HepG2 (cell line): ENCODE results near the gene LEFTY2. TPM values are rescaled to one million over a fixed set of nuclear protein-coding genes. Genes with fewer than 3 reads are reported as not detected.

Experiments used
- CBX1 ChIP-seq: IDR thresholded peaks from one replicate; pipeline ENCODE4 v1.6.1; 2016; ENCODE audit warnings: antibody characterized with exemption, low read depth
- ELF1 ChIP-seq: sonication (generic); formaldehyde crosslinking; IDR thresholded peaks from 2 replicates; pipeline ENCODE4 v1.4.0; 2020; ENCODE audit warnings: missing genetic modification reagents
- FOXM1 ChIP-seq: sonication (generic); formaldehyde crosslinking; IDR thresholded peaks from 2 replicates; pipeline ENCODE4 v1.5.0; 2020; ENCODE audit warnings: missing genetic modification reagents
- FOXP1 ChIP-seq, 2 experiments: fragments of 450-650 bp in 1 of 2; IDR thresholded peaks; 2 replicates each; pipeline ENCODE4 v1.6.1; 2017 to 2018; ENCODE audit warnings: antibody characterized with exemption in 1 of 2
- GZF1 ChIP-seq: sonication (generic); formaldehyde crosslinking; IDR thresholded peaks from 2 replicates; pipeline ENCODE4 v1.5.1; 2020; ENCODE audit warnings: mild to moderate bottlenecking, missing genetic modification reagents
- MEIS2 ChIP-seq: sonication (generic); formaldehyde crosslinking; IDR thresholded peaks from 2 replicates; pipeline ENCODE4 v1.9.0; 2021; ENCODE audit warnings: mild to moderate bottlenecking, missing genetic modification reagents
- MIXL1 ChIP-seq: IDR thresholded peaks from 2 replicates; pipeline ENCODE4 v1.6.1; 2016
- TRIM22 ChIP-seq: fragments of 450-650 bp; IDR thresholded peaks from 2 replicates; pipeline ENCODE4 v1.6.1; 2017
- ZEB1 ChIP-seq: IDR thresholded peaks from 2 replicates; pipeline ENCODE4 v1.6.1; 2012; ENCODE audit warnings: mild to moderate bottlenecking, low read depth, inconsistent platforms; ENCODE audit not compliant: insufficient replicate concordance
- ZNF441 ChIP-seq: sonication (generic); formaldehyde crosslinking; IDR thresholded peaks from 2 replicates; pipeline ENCODE4 v1.7.0; 2021; ENCODE audit warnings: missing genetic modification reagents, borderline replicate concordance
- ZNF670 ChIP-seq: sonication (generic); formaldehyde crosslinking; IDR thresholded peaks from 2 replicates; pipeline ENCODE4 v1.8.0; 2022; ENCODE audit warnings: mild to moderate bottlenecking, missing genetic modification reagents, borderline replicate concordance
- ZNF672 ChIP-seq: sonication (generic); formaldehyde crosslinking; IDR thresholded peaks from 2 replicates; pipeline ENCODE4 v1.8.1; 2022; ENCODE audit warnings: missing genetic modification reagents
- ZNF746 ChIP-seq: sonication (generic); formaldehyde crosslinking; IDR thresholded peaks from 2 replicates; pipeline ENCODE4 v1.8.0; 2022; ENCODE audit warnings: mild to moderate bottlenecking, missing genetic modification reagents
- ZNF772 ChIP-seq: sonication (generic); formaldehyde crosslinking; IDR thresholded peaks from 2 replicates; pipeline ENCODE4 v1.5.0; 2020; ENCODE audit warnings: mild to moderate bottlenecking, missing genetic modification reagents
- ZNF782 ChIP-seq: sonication (generic); formaldehyde crosslinking; IDR thresholded peaks from 2 replicates; pipeline ENCODE4 v1.4.0; 2020; ENCODE audit warnings: missing genetic modification reagents, mild to moderate bottlenecking, borderline replicate concordance
- ZXDC ChIP-seq: sonication (generic); formaldehyde crosslinking; IDR thresholded peaks from 2 replicates; pipeline ENCODE4 v1.5.0; 2020; ENCODE audit warnings: mild to moderate bottlenecking, missing genetic modification reagents
- polyA plus RNA-seq, 8 experiments: library from polyadenylated mRNA; depleted of rRNA in 3 of 8; stranded (reverse) in 7 of 8; unstranded in 1 of 8; fragments of >200 nt; fragmentation: Illumina TruSeq in 4 of 8; extraction: Trizol in 4 of 8; gene quantifications; 2 replicates each; pipeline versions ENCODE4 v1.2.1 to v1.2.3, GENCODE V29; 2011 to 2016; ENCODE audit warnings: low read depth in 4 of 8, missing spikeins in 1 of 8, mixed read lengths in 1 of 8; ENCODE audit not compliant: insufficient read depth in 1 of 8
- total RNA-seq, 5 experiments: library from RNA; depleted of rRNA; stranded (reverse); fragments of >200 nt; fragmentation: Illumina TruSeq; extraction: Trizol; gene quantifications; 2 replicates each; pipeline ENCODE4 v1.2.3, GENCODE V29; 2016; ENCODE audit warnings: low read depth in 1 of 5
- TF ChIP-seq, protein P1 (sequence below): sonication (generic); formaldehyde crosslinking; IDR thresholded peaks from 2 replicates; pipeline ENCODE4 v1.4.0; 2020; ENCODE audit warnings: mild to moderate bottlenecking, low read depth, missing genetic modification reagents
- TF ChIP-seq, protein P2 (sequence below): sonication (generic); formaldehyde crosslinking; IDR thresholded peaks from 2 replicates; pipeline ENCODE4 v1.5.0; 2020; ENCODE audit warnings: missing genetic modification reagents
- TF ChIP-seq, protein P3 (sequence below): sonication (generic); formaldehyde crosslinking; IDR thresholded peaks from 2 replicates; pipeline ENCODE4 v1.9.0; 2021; ENCODE audit warnings: missing genetic modification reagents, borderline replicate concordance

The LEFTY2 gene
- total and polyA plus RNA-seq, 2 of the 13 experiments (the other 11 are each of a cell fraction or from before 2014, with no cell fraction given), result 0.13 to 0.33 TPM

- TF ChIP-seq, protein P1, sequence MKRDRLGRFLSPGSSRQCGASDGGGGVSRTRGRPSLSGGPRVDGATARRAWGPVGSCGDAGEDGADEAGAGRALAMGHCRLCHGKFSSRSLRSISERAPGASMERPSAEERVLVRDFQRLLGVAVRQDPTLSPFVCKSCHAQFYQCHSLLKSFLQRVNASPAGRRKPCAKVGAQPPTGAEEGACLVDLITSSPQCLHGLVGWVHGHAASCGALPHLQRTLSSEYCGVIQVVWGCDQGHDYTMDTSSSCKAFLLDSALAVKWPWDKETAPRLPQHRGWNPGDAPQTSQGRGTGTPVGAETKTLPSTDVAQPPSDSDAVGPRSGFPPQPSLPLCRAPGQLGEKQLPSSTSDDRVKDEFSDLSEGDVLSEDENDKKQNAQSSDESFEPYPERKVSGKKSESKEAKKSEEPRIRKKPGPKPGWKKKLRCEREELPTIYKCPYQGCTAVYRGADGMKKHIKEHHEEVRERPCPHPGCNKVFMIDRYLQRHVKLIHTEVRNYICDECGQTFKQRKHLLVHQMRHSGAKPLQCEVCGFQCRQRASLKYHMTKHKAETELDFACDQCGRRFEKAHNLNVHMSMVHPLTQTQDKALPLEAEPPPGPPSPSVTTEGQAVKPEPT (CRISPR knock-in tag), result no peak
- TF ChIP-seq MIXL1, result peak; percentile 53; the same call in 1 of the 2 replicates
- 0 out of 2 replicates have a peak, but pooled peaks have one; percentile 21 for TF ChIP-seq MEIS2
- no peak for TF ChIP-seq FOXP1 (IDR thresholded peaks at IDR 0.05)
- no peak for TF ChIP-seq FOXP1 (CRISPR knock-in tag; IDR thresholded peaks at IDR 0.05)
- TF ChIP-seq ELF1 (CRISPR knock-in tag), result peak; percentile 73
- TF ChIP-seq ZEB1, result no peak
- peak; percentile 94; the same call in 1 of the 2 replicates for TF ChIP-seq ZNF782 (CRISPR knock-in tag)
- TF ChIP-seq GZF1 (CRISPR knock-in tag), result no peak; the same call in none of the 2 replicates
- peak; percentile 44 for TF ChIP-seq CBX1
- TF ChIP-seq FOXM1 (CRISPR knock-in tag), result no peak
- no peak for TF ChIP-seq ZNF441 (CRISPR knock-in tag)
- TF ChIP-seq ZNF670 (CRISPR knock-in tag), result peak; percentile 72; the same call in 1 of the 2 replicates
- no peak for TF ChIP-seq ZNF672 (CRISPR knock-in tag)
- TF ChIP-seq TRIM22, result no peak
- TF ChIP-seq ZNF746, result peak; percentile 20; the same call in 1 of the 2 replicates
- TF ChIP-seq ZNF772 (CRISPR knock-in tag), result peak; percentile 75; the same call in 1 of the 2 replicates
- TF ChIP-seq, protein P2, sequence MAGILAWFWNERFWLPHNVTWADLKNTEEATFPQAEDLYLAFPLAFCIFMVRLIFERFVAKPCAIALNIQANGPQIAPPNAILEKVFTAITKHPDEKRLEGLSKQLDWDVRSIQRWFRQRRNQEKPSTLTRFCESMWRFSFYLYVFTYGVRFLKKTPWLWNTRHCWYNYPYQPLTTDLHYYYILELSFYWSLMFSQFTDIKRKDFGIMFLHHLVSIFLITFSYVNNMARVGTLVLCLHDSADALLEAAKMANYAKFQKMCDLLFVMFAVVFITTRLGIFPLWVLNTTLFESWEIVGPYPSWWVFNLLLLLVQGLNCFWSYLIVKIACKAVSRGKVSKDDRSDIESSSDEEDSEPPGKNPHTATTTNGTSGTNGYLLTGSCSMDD (CRISPR knock-in tag), result no peak
- 0 out of 2 replicates have a peak, but pooled peaks have one; percentile 52 for TF ChIP-seq ZXDC (CRISPR knock-in tag)
- TF ChIP-seq, protein P3, sequence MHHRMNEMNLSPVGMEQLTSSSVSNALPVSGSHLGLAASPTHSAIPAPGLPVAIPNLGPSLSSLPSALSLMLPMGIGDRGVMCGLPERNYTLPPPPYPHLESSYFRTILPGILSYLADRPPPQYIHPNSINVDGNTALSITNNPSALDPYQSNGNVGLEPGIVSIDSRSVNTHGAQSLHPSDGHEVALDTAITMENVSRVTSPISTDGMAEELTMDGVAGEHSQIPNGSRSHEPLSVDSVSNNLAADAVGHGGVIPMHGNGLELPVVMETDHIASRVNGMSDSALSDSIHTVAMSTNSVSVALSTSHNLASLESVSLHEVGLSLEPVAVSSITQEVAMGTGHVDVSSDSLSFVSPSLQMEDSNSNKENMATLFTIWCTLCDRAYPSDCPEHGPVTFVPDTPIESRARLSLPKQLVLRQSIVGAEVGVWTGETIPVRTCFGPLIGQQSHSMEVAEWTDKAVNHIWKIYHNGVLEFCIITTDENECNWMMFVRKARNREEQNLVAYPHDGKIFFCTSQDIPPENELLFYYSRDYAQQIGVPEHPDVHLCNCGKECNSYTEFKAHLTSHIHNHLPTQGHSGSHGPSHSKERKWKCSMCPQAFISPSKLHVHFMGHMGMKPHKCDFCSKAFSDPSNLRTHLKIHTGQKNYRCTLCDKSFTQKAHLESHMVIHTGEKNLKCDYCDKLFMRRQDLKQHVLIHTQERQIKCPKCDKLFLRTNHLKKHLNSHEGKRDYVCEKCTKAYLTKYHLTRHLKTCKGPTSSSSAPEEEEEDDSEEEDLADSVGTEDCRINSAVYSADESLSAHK (CRISPR knock-in tag), result no peak
Measured at GRCh38 chr1:225923692-225924555, 17.1 kb downstream of the LEFTY2 start, which contains the start of gene PYCR2 (continued).
